ENCODE results near the gene XPO5.

Gene XPO5

GRCh38 chr6:43517505-43518357, 58.1 kb downstream of the XPO5 start:
- DNase-seq (ENCODE audit: low read depth in 2 of 2) = no peak

- DNase-seq (ENCODE audit: low read depth in 2 of 2) = peak; percentile 89 to 97
Measured at GRCh38 chr6:43516697-43517504, 58.9 kb downstream of the XPO5 start, which contains the start of the genes POLR1C and YIPF3. POLR1C (plus strand) TSS chr6:43517089; CDS start chr6:43517110, 21 bp downstream. YIPF3 (minus strand) TSS chr6:43516926; CDS start chr6:43516807, 119 bp downstream.

- no peak for DNase-seq (ENCODE audit: low read depth in 2 of 2)
Measured at GRCh38 chr6:43516367-43516696, 59.5 kb downstream of the XPO5 start.

GRCh38 chr6:43515808-43516207, 60.0 kb downstream of the XPO5 start:
- DNase-seq (ENCODE audit: low read depth in 2 of 2) = no peak

GRCh38 chr6:43511824-43512415, 63.9 kb downstream of the XPO5 start:
- DNase-seq (ENCODE audit: low read depth in 2 of 2) = no peak

GRCh38 chr6:43510827-43511163, 65.0 kb downstream of the XPO5 start:
- DNase-seq (ENCODE audit: low read depth in 2 of 2) = no peak

- peak; percentile 71 to 76 for DNase-seq (ENCODE audit: low read depth in 2 of 2)
Measured at GRCh38 chr6:43509984-43510826, 65.6 kb downstream of the XPO5 start, which contains the start of gene LRRC73. LRRC73 (minus strand) TSS chr6:43510346; CDS start chr6:43509785, 561 bp downstream.

- DNase-seq (ENCODE audit: low read depth in 2 of 2) = no peak
Measured at GRCh38 chr6:43509142-43509983, 66.5 kb downstream of the XPO5 start.

- DNase-seq (ENCODE audit: low read depth in 2 of 2) = no peak
Measured at GRCh38 chr6:43508481-43509141, 67.2 kb downstream of the XPO5 start.

- peak; percentile 54 to 69 for DNase-seq (ENCODE audit: low read depth in 2 of 2)
Measured at GRCh38 chr6:43506667-43507471, 69.0 kb downstream of the XPO5 start.

GRCh38 chr6:43506171-43506570, 69.7 kb downstream of the XPO5 start:
- DNase-seq (ENCODE audit: low read depth in 2 of 2) = no peak

- no peak for DNase-seq (ENCODE audit: low read depth in 2 of 2)
Measured at GRCh38 chr6:43505718-43506117, 70.1 kb downstream of the XPO5 start.

GRCh38 chr6:43504756-43505593, 70.9 kb downstream of the XPO5 start:
- no peak for DNase-seq (ENCODE audit: low read depth in 2 of 2)

GRCh38 chr6:43503443-43503842, 72.4 kb downstream of the XPO5 start:
- no peak for DNase-seq (ENCODE audit: low read depth in 2 of 2)

GRCh38 chr6:43502666-43503065, 73.2 kb downstream of the XPO5 start:
- DNase-seq (ENCODE audit: low read depth in 2 of 2) = no peak

GRCh38 chr6:43500921-43501320, 74.9 kb downstream of the XPO5 start:
- no peak for DNase-seq (ENCODE audit: low read depth in 2 of 2)

- DNase-seq (ENCODE audit: low read depth in 2 of 2) = no peak
Measured at GRCh38 chr6:43499028-43499815, 76.6 kb downstream of the XPO5 start.

All from stimulated activated CD8-positive, alpha-beta memory T cell treated with anti-CD3 and anti-CD28 coated beads, Interleukin-2, amount 100 ng/mL, for 48 hours (primary cell).